OCI-LY1 (cell line): Measurements from ENCODE around the gene MARF1.
"Not testable (repeated sequence)": the region's sequence is repeated elsewhere in the genome, so short reads cannot be mapped to it uniquely, and the experiment has no call there.

Experiments used
- H2AFZ ChIP-seq: fragments of 200-600 bp; sonication (generic), shearing (Covaris generic); 2 replicates; pipeline ENCODE4 v1.6.0; 2014; ENCODE audit warnings: antibody characterized with exemption, mild to moderate bottlenecking, low read length
- H3F3A ChIP-seq: fragments of 200-600 bp; sonication (generic), shearing (Covaris generic); 2 replicates; pipeline ENCODE4 v1.6.0; 2014; ENCODE audit warnings: mild to moderate bottlenecking, antibody characterized with exemption, low read length, moderate library complexity; ENCODE audit not compliant: insufficient read depth
- H3K27ac ChIP-seq: fragments of 200-600 bp; sonication (generic); 2 replicates; pipeline ENCODE4 v1.5.1; 2014; ENCODE audit warnings: low read length, mixed run types, mild to moderate bottlenecking, low read depth; ENCODE audit not compliant: poor library complexity, severe bottlenecking
- H3K27me3 ChIP-seq: fragments of 200-600 bp; sonication (generic); 2 replicates; pipeline ENCODE4 v1.6.0; 2014; ENCODE audit warnings: antibody characterized with exemption, mild to moderate bottlenecking, low read length, moderate library complexity; ENCODE audit not compliant: insufficient read depth
- H3K36me3 ChIP-seq: fragments of 200-600 bp; sonication (generic); 2 replicates; pipeline ENCODE4 v1.6.1; 2014; ENCODE audit warnings: mild to moderate bottlenecking, antibody characterized with exemption, low read length, moderate library complexity, mixed read lengths; ENCODE audit not compliant: insufficient read depth
- H3K4me1 ChIP-seq: fragments of 200-600 bp; sonication (generic); 2 replicates; pipeline ENCODE4 v1.5.1; 2014; ENCODE audit warnings: mild to moderate bottlenecking, low read length, moderate library complexity; ENCODE audit not compliant: insufficient read depth, severe bottlenecking
- H3K4me2 ChIP-seq: fragments of 200-600 bp; sonication (generic), shearing (Covaris generic); 2 replicates; pipeline ENCODE4 v1.6.1; 2014; ENCODE audit warnings: low read length
- H3K4me3 ChIP-seq: fragments of 200-600 bp; sonication (generic); 2 replicates; pipeline ENCODE4 v1.5.1; 2014; ENCODE audit warnings: low read length, low read depth, mild to moderate bottlenecking, mixed read lengths; ENCODE audit not compliant: poor library complexity, severe bottlenecking
- H3K79me2 ChIP-seq: fragments of 200-600 bp; shearing (Covaris generic); 2 replicates; pipeline ENCODE4 v1.6.1; 2016; ENCODE audit warnings: mixed run types, low read length, mixed read lengths; ENCODE audit not compliant: insufficient read depth
- H3K9ac ChIP-seq: fragments of 200-600 bp; sonication (generic), shearing (Covaris generic); 2 replicates; pipeline ENCODE4 v1.6.1; 2014; ENCODE audit warnings: mild to moderate bottlenecking, low read length, mixed read lengths
- H3K9me2 ChIP-seq: fragments of 200-600 bp; sonication (generic), shearing (Covaris generic); 2 replicates; pipeline ENCODE4 v1.6.1; 2014; ENCODE audit warnings: low read depth, mild to moderate bottlenecking, low read length, mixed read lengths
- H3K9me3 ChIP-seq: fragments of 200-600 bp; shearing (Covaris generic); 2 replicates; pipeline ENCODE4 v1.6.1; 2014; ENCODE audit warnings: low read length, mixed read lengths
- H4K20me1 ChIP-seq: fragments of 200-600 bp; sonication (generic), shearing (Covaris generic); 2 replicates; pipeline ENCODE4 v1.6.0; 2016; ENCODE audit warnings: mild to moderate bottlenecking, low read length; ENCODE audit not compliant: insufficient read depth
- CTCF ChIP-seq: fragments of 200-600 bp; sonication (generic), shearing (Covaris generic); IDR thresholded peaks from 2 replicates; pipeline ENCODE4 v1.5.1; 2017; ENCODE audit warnings: mild to moderate bottlenecking, antibody characterized with exemption, low read length, moderate library complexity, mixed read lengths
- EZH2 ChIP-seq: fragments of 200-600 bp; sonication (generic), shearing (Covaris generic); IDR thresholded peaks from 2 replicates; pipeline ENCODE4 v1.8.0; 2017; ENCODE audit warnings: borderline replicate concordance, mixed run types, mild to moderate bottlenecking, antibody characterized with exemption, low read length, moderate library complexity, mixed read lengths

MARF1 gene, protein sequence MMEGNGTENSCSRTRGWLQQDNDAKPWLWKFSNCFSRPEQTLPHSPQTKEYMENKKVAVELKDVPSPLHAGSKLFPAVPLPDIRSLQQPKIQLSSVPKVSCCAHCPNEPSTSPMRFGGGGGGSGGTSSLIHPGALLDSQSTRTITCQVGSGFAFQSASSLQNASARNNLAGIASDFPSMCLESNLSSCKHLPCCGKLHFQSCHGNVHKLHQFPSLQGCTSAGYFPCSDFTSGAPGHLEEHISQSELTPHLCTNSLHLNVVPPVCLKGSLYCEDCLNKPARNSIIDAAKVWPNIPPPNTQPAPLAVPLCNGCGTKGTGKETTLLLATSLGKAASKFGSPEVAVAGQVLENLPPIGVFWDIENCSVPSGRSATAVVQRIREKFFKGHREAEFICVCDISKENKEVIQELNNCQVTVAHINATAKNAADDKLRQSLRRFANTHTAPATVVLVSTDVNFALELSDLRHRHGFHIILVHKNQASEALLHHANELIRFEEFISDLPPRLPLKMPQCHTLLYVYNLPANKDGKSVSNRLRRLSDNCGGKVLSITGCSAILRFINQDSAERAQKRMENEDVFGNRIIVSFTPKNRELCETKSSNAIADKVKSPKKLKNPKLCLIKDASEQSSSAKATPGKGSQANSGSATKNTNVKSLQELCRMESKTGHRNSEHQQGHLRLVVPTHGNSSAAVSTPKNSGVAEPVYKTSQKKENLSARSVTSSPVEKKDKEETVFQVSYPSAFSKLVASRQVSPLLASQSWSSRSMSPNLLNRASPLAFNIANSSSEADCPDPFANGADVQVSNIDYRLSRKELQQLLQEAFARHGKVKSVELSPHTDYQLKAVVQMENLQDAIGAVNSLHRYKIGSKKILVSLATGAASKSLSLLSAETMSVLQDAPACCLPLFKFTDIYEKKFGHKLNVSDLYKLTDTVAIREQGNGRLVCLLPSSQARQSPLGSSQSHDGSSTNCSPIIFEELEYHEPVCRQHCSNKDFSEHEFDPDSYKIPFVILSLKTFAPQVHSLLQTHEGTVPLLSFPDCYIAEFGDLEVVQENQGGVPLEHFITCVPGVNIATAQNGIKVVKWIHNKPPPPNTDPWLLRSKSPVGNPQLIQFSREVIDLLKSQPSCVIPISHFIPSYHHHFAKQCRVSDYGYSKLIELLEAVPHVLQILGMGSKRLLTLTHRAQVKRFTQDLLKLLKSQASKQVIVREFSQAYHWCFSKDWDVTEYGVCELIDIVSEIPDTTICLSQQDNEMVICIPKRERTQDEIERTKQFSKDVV (N-terminal part only)

GRCh38 chr16:15643048-15643945 lies at the start of gene MARF1:
Gene MARF1 (minus strand): TSS chr16:15643154. CDS start chr16:15639233, 3,921 bp downstream.
- peaks cover 48% of the 10 kb centered on the region for H3K4me1 ChIP-seq
- no peaks in the 10 kb centered on the region for H3K9me2 ChIP-seq
- H3K4me3 ChIP-seq = peak within 1 kb of the TSS; percentile 66
- H3K4me2 ChIP-seq = peak within 1 kb of the TSS; percentile 92
- H2AFZ ChIP-seq = 0 out of 2 replicates have a peak within 1 kb of the TSS, but pooled peaks have one; percentile 48
- peaks cover 8% of the 10 kb centered on the region for H3K36me3 ChIP-seq
- H3K79me2 ChIP-seq = peaks cover 19% of the 10 kb centered on the region
- H3F3A ChIP-seq = 0 out of 2 replicates have a peak, but pooled peaks cover 11% of the 10 kb centered on the region
- no peaks in the 10 kb centered on the region for H3K9me3 ChIP-seq
- peak within 1 kb of the TSS; percentile 97 for H3K9ac ChIP-seq
- peak within 1 kb of the TSS; percentile 89 for H3K27ac ChIP-seq
- no peaks in the 10 kb centered on the region for H4K20me1 ChIP-seq
- no peaks in the 10 kb centered on the region for H3K27me3 ChIP-seq
- TF ChIP-seq CTCF (peak; percentile 46; the same call in 1 of the 2 replicates), EZH2 (no peak)

DNA sequence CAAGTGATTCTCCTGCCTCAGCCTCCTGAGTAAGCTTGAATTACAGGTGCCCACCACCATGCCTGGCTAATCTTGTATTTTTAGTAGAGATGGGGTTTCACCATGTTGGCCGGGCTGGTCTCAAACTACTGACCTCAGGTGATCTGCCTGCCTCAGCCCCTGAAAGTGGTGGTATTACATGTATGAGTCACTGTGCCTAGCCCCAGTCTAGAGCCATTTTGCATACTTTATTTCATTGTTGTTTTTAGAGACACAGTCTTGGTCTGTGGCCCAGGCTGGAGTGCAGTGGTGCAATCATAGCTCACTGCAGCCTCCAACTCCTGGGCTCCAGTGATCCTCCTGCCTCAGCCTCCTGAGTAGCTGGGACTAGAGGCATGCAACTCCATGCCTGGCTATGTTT lies 49.6 kb upstream of the MARF1 start:
- not testable (repeated sequence) for H3K9ac ChIP-seq, H3K9me2 ChIP-seq, H3K27ac ChIP-seq, H3K4me3 ChIP-seq, H3K27me3 ChIP-seq, H3K4me1 ChIP-seq, H2AFZ ChIP-seq, H3K9me3 ChIP-seq, H3F3A ChIP-seq, H3K79me2 ChIP-seq, H4K20me1 ChIP-seq, H3K4me2 ChIP-seq
- H3K36me3 ChIP-seq = peaks cover 95% of the 10 kb centered on the region

DNA sequence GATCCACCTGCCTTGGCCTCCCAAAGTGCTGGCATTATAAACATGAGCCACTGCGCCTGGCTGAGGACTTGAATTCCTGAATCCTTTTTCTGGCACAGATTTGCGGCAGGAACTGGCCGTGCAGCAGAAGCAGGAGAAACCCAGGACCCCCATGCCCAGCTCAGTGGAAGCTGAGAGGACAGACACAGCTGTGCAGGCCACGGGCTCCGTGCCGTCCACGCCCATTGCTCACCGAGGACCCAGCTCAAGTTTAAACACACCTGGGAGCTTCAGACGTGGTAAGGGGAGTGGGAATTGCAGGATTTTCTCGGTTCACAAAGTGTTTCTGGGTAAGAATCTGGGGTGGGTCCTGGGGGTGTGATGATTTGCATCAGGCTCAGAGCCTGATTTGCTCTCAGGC lies 48.1 kb upstream of the MARF1 start:
- Histone ChIP-seq H3K9me2 (no peaks in the 10 kb centered on the region), H3F3A (no peaks in the 10 kb centered on the region), H3K9me3 (no peaks in the 10 kb centered on the region), H3K36me3 (peaks cover 95% of the 10 kb centered on the region), H3K9ac (no peak overlapping the region), H3K79me2 (no peaks in the 10 kb centered on the region), H3K27ac (no peak overlapping the region), H3K4me2 (no peak overlapping the region), H4K20me1 (no peaks in the 10 kb centered on the region), H2AFZ (no peak overlapping the region), H3K4me3 (no peak overlapping the region), H3K27me3 (no peaks in the 10 kb centered on the region), H3K4me1 (no peaks in the 10 kb centered on the region)
- TF ChIP-seq EZH2 = no peak
- TF ChIP-seq CTCF = no peak
